SU-DHL-6 (cell line): Measurements from ENCODE around the gene RAP2B.

Experiments used
- CTCF ChIP-seq: fragments of 200-600 bp; sonication (generic); IDR thresholded peaks from one replicate; pipeline ENCODE4 v1.5.1; 2017; ENCODE audit warnings: antibody characterized with exemption, mild to moderate bottlenecking, low read length, moderate library complexity; ENCODE audit not compliant: insufficient read depth, poor library complexity, severe bottlenecking
- EZH2phosphoT487 ChIP-seq: fragments of 200-600 bp; sonication (generic), shearing (Covaris generic); conservative IDR thresholded peaks from 2 replicates; pipeline ENCODE4 v1.6.1; 2018; ENCODE audit warnings: mild to moderate bottlenecking, antibody characterized with exemption, low read length, moderate library complexity, mixed read lengths

DNA sequence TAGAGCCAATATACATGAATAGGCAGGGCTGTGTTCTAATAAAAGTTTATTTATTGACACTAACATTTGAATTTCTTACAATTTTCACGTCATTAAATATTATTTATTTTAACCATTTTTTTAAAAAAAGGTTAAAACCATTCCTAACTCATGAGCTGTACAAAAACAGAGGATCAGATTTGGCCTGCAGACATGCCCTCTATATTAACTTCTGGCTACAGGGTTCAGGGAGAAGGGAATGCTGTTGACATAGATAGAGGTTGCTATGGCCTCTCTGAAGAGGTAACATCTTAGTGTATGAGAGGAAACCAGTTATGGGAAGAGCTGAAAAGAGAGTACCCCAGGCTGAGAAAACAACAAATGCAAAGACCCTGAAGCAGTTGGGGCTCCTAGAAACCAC lies 19.1 kb upstream of the RAP2B start:
- no peak for TF ChIP-seq CTCF
- no peak for TF ChIP-seq EZH2phosphoT487
